Right lobe of liver (tissue), 6 donors: ENCODE data around the gene MPP2. TPM values are rescaled to one million over a fixed set of nuclear protein-coding genes. Genes with fewer than 3 reads are reported as not detected.
A peak's percentile ranks its signal among the peaks of the same experiment; 100 is the strongest.

Experiments used
- ATAC-seq, 4 donors: fragments of 200-7000 bp; cut with Tn5 transposase; one replicate each; pipeline ENCODE4 v1.9.1; 2020; ENCODE audit warnings: mild to moderate bottlenecking in 4 of 4, moderate library complexity in 4 of 4
- DNase-seq, 3 donors: peaks; one replicate each; pipeline ENCODE4 v3.0.0-alpha.2; 2020
- H3K27ac ChIP-seq, 3 donors: fragments of 200-600 bp; one replicate each; pipeline ENCODE4 v1.8.0; 2022
- H3K27me3 ChIP-seq, 2 donors: fragments of 200-600 bp; one replicate each; pipeline ENCODE4 v1.8.0; 2022
- H3K36me3 ChIP-seq, 4 donors: fragments of 200-600 bp; sonication (generic) in 1 of 4; one replicate each; pipeline versions ENCODE4 v1.5.1 to v1.8.0; 2017 to 2022; ENCODE audit warnings: control low read depth in 1 of 4
- H3K4me1 ChIP-seq, 4 donors: fragments of 200-600 bp; sonication (generic) in 1 of 4; one replicate each; pipeline versions ENCODE4 v1.5.1 to v1.8.0; 2017 to 2022; ENCODE audit warnings: control low read depth in 1 of 4
- H3K4me3 ChIP-seq, 3 donors: fragments of 200-600 bp; one replicate each; pipeline ENCODE4 v1.8.0; 2022
- H3K9me3 ChIP-seq, 4 donors: fragments of 200-600 bp; sonication (generic) in 1 of 4; one replicate each; pipeline versions ENCODE4 v1.5.1 to v1.8.0; 2017 to 2022; ENCODE audit warnings: control low read depth in 1 of 4
- POLR2A ChIP-seq: fragments of 450-650 bp; IDR thresholded peaks from one replicate; pipeline ENCODE4 v1.6.1; 2017; ENCODE audit warnings: antibody characterized with exemption, mild to moderate bottlenecking
- WGBS: methylation state at CpG from one replicate; pipeline ENCODE4 v1.1.6; 2018; ENCODE audit warnings: low coverage, low lambda C conversion rate; ENCODE audit not compliant: insufficient coverage; ENCODE audit errors: missing lambda C conversion rate; 5-methylcytosine and 5-hydroxymethylcytosine counted together
- intact Hi-C, 2 donors: fragments of 100-400 bp; cut with DNase I; formaldehyde crosslinking; loops; one replicate each; pipeline versions ENCODE4 v1.11.2 to v1.14.1; 2022
- total RNA-seq, 6 experiments: library from RNA; depleted of rRNA in 2 of 6; stranded (reverse); fragments of >200 nt in 2 of 6; fragmentation: NEBNext Ultra II Directional in 3 of 6; extraction: Animal tissue kit (Norgen Biotek cat#: 25700) in 3 of 6; gene quantifications; one replicate each; pipeline versions ENCODE4 v1.1.0 to v1.2.4, GENCODE V29; 2016 to 2023
- TF ChIP-seq, protein P1 (sequence below), 4 donors: fragments of 200-600 bp in 3 of 4; fragments of 450-650 bp in 1 of 4; IDR thresholded peaks; one replicate each; pipeline versions ENCODE4 v1.5.1 to v1.8.0; 2016 to 2022; ENCODE audit warnings: antibody characterized with exemption in 4 of 4, mild to moderate bottlenecking in 2 of 4
- donor health status: DM: no; HTN: yes; CAD: no.
- donor health status: DM: no; HTN: no; CAD: no.
- donor health status: DM: no; HTN: no; CAD: no.
- donor health status: DM: no; HTN: yes; CAD: no.
- donor health status: DM: no; HTN: yes; CAD: no.

MPP2 gene
- total RNA-seq, 6 experiments from 2014 or later: 0.13 to 1.2 (median 0.18) TPM; not detected in 3

DNA sequence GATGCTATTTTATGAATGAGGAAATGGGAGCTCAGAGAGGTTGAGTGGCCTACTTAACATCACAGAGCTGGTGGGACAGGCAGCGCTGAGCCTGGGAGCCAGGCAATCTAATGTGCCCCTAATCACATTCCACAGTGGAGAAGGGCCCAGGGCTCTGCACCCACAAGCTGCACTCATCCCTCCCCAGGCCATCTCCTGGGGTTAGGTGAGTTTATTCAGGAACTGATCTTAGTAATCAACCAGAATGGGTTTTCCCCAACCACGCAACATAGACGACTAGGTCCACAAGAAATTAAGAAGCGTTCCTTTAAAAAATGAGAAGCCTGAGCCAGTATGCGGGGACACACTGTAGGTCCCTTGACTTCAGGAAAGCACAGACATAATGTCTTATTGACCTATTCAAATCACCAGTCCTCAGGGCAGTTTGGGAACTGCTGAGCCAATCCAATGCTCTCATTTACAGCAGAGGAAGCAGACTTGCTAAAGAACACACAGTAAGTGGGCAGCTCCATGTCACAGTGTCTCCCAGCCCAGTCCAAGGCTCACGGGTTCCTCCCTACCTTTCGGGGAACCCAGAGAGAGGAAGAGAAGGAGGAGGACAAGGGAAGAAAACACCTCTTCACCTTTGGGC, 76.7 kb downstream of the MPP2 start:
- DNase-seq: no peak
- Histone ChIP-seq H3K36me3 (no peaks in the 10 kb centered on the region), H3K9me3 (no peaks in the 10 kb centered on the region), H3K4me3 (no peak overlapping the region), H3K27ac (no peak overlapping the region), H3K27me3 (no peaks in the 10 kb centered on the region), H3K4me1 (peaks cover 0 to 3% (median 0%) of the 10 kb centered on the region in 4 donors)
- intact Hi-C loops: no loop called here
- WGBS: 75% methylated on average over 6 of the region's 7 CpGs
- no peak for ATAC-seq
- TF ChIP-seq POLR2A: no peak
- TF ChIP-seq, protein P1, sequence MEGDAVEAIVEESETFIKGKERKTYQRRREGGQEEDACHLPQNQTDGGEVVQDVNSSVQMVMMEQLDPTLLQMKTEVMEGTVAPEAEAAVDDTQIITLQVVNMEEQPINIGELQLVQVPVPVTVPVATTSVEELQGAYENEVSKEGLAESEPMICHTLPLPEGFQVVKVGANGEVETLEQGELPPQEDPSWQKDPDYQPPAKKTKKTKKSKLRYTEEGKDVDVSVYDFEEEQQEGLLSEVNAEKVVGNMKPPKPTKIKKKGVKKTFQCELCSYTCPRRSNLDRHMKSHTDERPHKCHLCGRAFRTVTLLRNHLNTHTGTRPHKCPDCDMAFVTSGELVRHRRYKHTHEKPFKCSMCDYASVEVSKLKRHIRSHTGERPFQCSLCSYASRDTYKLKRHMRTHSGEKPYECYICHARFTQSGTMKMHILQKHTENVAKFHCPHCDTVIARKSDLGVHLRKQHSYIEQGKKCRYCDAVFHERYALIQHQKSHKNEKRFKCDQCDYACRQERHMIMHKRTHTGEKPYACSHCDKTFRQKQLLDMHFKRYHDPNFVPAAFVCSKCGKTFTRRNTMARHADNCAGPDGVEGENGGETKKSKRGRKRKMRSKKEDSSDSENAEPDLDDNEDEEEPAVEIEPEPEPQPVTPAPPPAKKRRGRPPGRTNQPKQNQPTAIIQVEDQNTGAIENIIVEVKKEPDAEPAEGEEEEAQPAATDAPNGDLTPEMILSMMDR (IDR thresholded peaks at IDR 0.05): no peak

DNA sequence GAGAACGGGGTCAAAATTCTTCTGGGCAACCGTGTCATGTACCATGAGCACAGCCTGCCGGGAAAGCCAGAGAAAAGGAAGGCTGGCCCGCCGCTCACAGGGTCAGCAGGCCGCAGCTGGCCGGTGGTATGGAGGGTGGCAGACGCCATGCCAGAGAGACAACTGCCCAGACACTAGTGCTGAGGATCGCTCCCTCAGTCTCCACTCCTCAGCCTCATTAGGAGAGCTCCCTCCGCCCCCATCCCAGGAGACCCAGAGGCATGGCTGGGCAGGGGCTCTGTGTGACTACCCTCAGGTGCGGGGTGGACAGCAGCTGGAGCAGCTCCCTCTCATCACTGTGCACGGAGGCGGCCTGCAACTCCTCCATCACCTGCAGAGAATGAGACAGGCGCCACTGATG, 77.6 kb downstream of the MPP2 start:
- H3K4me3 ChIP-seq: no peak overlapping the region
- intact Hi-C loops: no loop called here
- DNase-seq (no peak), ATAC-seq (no peak)
- H3K27ac ChIP-seq: no peak overlapping the region
- peaks cover 0 to 3% (median 0%) of the 10 kb centered on the region in 4 donors for H3K4me1 ChIP-seq
- H3K36me3 ChIP-seq: no peaks in the 10 kb centered on the region
- no peaks in the 10 kb centered on the region for H3K27me3 ChIP-seq
- 100% methylated on average over 1 of the region's 14 CpGs for WGBS
- no peaks in the 10 kb centered on the region for H3K9me3 ChIP-seq
- TF ChIP-seq POLR2A: no peak
- TF ChIP-seq, protein P1 (IDR thresholded peaks at IDR 0.05): no peak

DNA sequence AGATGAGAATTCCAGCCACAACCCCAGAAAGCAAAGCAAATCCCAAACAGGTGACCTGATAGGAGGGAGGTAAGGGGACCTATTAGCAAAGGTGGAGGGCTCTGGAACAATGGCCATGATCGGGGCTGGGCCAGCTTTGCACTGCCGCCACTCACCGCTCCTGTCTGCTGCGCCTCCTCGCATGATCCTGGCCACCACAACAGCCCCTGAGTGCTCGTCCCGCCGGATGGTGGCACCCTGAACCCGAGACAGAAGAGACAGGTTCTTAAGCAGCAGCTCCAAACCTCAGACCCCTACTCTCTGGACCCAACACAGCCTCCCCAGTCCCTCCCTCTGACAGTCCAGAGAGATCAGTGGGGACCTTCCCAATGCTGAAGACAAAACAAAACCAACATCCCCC, 79.7 kb downstream of the MPP2 start:
- Histone ChIP-seq H3K27me3 (no peaks in the 10 kb centered on the region), H3K9me3 (no peaks in the 10 kb centered on the region), H3K4me1 (no peaks in the 10 kb centered on the region), H3K4me3 (no peak overlapping the region), H3K27ac (no peak overlapping the region), H3K36me3 (no peaks in the 10 kb centered on the region)
- peak in 1 of 3 donors; percentile 32 for DNase-seq
- TF ChIP-seq POLR2A: no peak
- TF ChIP-seq, protein P1 (IDR thresholded peaks at IDR 0.05): no peak
- intact Hi-C loops: no loop called here
- WGBS: 86% methylated on average over 9 of the region's 9 CpGs
- no peak for ATAC-seq

DNA sequence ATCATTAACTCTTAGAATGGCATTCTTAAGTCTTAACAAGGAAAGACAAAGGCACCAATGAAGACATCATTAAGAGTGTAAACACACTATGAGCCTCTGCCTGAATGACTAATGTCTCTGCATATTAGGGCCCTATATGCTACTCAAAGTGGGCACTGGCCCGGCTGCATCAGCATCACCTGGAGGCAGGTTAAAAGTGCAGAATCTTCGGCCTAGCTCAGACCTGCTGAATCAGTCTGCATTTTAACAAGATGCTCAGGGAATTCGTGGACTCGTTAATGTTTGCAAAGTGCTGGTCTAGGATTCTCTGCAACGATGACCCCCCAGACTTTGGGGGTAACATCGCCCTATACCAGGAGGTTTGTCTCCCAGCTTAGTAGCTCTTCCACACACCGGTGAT, 81.1 kb downstream of the MPP2 start:
- WGBS: 92% methylated on average over 7 of the region's 7 CpGs
- intact Hi-C loops: no loop called here
- H3K27ac ChIP-seq: no peak overlapping the region
- no peaks in the 10 kb centered on the region for H3K4me1 ChIP-seq
- DNase-seq: no peak
- H3K27me3 ChIP-seq: no peaks in the 10 kb centered on the region
- no peak for ATAC-seq
- no peak overlapping the region for H3K4me3 ChIP-seq
- TF ChIP-seq, protein P1 (IDR thresholded peaks at IDR 0.05): no peak
- no peaks in the 10 kb centered on the region for H3K9me3 ChIP-seq
- H3K36me3 ChIP-seq: no peaks in the 10 kb centered on the region

DNA sequence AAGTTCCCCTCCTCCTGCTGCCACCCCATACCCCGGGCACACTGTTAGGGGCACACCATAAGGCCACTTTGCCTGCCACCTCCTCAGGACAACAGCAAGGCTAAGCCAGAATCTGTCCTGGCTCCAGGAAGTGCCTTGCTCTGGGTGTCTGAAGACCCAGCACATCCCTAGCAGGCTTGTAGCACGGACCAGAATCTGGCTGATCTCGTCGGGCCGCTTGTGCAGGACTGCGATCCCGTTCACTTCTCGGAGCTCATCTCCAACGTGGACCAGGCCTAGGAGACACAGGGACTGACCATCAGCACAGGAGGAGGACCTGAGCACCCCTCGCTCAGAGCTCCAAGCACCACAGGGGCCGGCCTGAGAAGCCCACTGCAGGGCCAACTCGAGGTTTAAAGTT, 81.8 kb downstream of the MPP2 start:
- 94% methylated on average over 6 of the region's 12 CpGs for WGBS
- ATAC-seq: no peak
- no peaks in the 10 kb centered on the region for H3K9me3 ChIP-seq
- no peak for TF ChIP-seq POLR2A
- TF ChIP-seq, protein P1 (IDR thresholded peaks at IDR 0.05): no peak
- no peaks in the 10 kb centered on the region for H3K36me3 ChIP-seq
- peak in 2 of 3 donors; percentile 39 to 45 for DNase-seq
- intact Hi-C loops: no loop called here
- no peak overlapping the region for H3K27ac ChIP-seq
- H3K27me3 ChIP-seq: no peaks in the 10 kb centered on the region
- H3K4me1 ChIP-seq: no peaks in the 10 kb centered on the region
- H3K4me3 ChIP-seq: no peak overlapping the region
